ENCODE measurements around the gene PPIF.

PPIF gene

DNA sequence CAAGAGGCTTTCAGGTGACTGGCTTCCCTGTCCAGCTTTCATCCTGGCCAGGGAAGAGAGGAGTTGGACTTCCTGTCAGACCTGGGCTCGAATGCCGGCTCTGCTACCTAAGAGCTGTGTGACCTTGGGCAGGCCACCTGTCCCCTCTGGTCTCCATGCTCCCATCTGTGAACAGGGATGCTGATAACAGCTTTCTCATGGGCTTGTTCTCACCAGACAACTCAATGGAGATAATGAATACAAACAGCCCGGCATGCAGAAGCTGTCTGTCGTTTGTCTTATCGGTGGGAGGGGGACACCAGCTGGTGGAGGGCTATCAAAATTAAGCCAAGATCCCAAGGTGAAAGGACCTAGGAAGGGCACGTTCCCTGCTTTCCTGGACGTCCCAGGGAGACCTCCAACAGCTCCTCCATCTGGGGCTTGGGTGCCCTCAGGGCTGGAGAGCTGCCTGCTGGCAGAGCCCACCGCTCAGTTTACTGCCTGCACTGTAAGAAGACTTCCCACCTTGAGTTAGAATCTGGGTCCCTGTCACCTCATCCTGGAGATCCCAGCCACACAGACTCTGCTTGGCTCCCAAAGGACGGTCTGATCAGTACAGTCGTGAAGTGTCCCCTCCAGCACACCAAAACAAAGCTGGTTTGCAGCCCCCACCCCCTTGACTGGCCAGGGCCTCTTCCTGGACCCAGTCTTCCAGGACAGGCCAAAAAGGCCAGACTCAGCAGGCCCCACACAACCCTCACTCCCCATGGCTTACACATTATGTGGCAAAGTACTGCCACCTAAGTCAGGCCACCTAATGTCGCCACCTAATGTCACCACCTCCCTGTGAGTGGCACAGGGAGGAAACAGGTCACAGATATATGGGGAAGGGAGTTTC is 40.9 kb downstream of the PPIF start:
- no peak for FAIRE-seq

- FAIRE-seq: no peak
Observed at GRCh38 chr10:79390057-79390456, 42.8 kb downstream of the PPIF start.

DNA sequence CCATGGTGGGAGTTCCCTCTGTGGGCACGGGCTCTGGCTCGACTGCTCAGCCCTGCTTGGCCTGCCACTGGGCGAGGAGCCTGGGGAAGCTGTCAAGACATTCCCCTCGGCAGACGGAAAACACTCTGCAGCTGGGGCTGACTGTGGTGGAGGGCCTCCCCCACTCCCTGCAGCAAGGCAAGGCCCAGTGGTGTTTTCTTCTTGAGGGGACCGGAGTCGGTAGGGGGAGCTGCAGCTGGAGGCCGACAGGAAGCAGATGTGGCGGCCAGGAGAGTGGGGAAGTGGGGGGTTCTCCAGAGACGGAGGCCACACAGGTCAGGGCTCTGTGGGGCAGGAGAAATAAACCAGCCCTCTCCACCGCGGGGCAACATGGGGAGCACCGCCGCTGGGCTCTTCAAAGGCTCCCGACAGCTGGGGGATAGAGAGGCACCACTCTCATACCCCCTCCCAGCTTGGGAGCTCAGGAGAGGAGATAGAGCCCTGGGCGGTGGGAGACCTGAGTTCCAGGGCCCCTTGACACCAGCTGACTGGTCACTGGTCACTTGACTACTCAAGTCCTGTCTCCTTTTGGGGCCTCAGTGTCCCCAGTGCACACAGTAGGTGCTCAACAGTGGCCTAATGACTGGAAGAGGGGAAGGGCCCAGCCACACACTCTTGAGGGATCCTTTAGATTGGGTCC is 43.4 kb downstream of the PPIF start:
- no peak for FAIRE-seq

- FAIRE-seq: no peak
Observed at GRCh38 chr10:79391231-79392019, 44.2 kb downstream of the PPIF start.

DNA sequence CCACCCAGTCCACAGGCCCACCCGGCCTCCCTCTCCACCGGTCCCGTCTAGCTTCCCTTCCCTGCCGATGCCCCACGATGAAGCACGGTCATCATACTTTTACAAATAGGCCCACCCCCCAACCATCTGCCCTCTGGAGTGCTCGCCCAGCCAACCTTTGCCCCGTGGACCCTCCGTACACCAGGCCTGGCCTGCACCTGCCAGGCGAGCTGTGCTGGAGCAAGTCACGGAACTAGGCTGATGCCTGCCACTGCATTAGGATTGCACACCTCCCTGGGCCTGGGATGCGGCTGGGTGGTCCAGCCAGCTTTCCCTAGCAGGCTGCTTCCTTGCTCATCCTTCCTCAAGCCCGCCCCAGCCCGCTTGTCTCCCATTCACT is 44.7 kb downstream of the PPIF start:
- no peak for FAIRE-seq

DNA sequence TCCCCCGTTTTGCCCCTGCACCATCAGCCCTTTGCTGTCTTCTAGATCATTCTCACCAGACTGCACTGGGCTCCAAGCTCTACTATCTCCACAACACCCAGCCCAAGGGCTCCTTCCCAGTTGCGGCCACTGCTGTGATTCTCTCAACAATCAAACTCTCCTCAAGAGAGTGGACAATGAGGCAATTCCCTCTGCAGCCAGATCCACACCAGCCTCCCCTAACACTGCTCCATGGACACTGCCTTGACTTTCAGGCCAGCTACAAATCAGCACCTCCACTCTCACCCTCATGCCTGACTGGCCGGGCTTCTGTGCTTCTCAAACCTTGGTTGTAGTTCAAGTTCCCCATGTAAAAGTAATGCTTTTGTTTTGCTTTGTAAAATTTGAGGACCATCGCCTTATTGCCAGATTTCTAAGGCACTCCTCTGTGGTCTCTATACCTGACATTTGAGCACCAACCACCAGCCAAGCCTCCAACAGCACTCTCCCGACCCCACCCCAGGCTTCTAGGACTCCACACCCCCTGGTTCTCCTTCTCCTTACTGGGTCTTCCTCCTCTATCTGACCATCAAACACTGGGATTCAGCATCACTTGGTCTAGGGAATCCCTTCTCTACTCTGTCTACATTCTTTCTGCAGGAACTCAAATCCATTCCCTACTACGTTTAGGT is 45.4 kb downstream of the PPIF start:
- no peak for FAIRE-seq

- no peak for FAIRE-seq
Observed at GRCh38 chr10:79393221-79393923, 46.1 kb downstream of the PPIF start.

- FAIRE-seq: no peak
Observed at GRCh38 chr10:79393924-79394610, 46.8 kb downstream of the PPIF start.

GRCh38 chr10:79394664-79395063 is 47.4 kb downstream of the PPIF start:
- FAIRE-seq: no peak

DNA sequence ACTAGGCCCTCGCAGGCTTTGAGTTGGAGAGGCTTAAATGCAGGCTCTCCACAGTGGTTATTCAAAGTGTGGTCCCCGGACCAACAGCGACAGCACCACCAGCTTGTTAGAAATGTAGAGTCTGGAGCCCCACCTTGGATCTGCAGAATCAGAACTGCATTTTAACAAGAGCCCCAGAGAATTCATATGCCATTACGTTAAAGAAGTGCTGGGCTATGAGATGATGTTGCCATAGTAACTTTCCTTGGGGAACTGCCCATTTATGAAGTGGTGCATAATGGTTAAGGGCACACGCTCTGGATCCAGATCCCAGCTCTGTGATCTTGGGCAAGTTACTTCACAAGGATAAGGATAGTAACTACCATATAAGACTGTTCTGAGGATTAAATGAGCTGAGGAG is 49.3 kb downstream of the PPIF start:
- no peak for FAIRE-seq

DNA sequence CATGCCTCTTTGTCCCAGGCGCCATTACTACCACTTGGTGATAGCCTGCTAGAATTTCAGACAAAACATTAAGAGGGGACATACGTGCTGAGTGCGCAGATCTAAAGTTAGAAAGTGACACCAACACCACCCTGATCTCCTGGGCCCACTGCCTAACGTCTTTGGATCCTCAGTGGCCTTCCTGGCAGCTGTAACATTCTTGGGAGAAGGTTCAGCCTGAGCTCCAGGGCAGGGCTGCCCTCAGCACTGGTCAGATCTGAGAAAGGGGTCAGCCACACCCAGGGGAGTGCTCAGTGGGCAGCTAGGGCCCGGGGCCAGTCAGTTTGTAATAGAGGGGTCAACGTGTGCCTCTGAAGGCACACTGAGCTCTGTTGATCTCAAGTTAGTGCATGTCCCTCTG is 49.8 kb downstream of the PPIF start:
- FAIRE-seq: no peak

DNA sequence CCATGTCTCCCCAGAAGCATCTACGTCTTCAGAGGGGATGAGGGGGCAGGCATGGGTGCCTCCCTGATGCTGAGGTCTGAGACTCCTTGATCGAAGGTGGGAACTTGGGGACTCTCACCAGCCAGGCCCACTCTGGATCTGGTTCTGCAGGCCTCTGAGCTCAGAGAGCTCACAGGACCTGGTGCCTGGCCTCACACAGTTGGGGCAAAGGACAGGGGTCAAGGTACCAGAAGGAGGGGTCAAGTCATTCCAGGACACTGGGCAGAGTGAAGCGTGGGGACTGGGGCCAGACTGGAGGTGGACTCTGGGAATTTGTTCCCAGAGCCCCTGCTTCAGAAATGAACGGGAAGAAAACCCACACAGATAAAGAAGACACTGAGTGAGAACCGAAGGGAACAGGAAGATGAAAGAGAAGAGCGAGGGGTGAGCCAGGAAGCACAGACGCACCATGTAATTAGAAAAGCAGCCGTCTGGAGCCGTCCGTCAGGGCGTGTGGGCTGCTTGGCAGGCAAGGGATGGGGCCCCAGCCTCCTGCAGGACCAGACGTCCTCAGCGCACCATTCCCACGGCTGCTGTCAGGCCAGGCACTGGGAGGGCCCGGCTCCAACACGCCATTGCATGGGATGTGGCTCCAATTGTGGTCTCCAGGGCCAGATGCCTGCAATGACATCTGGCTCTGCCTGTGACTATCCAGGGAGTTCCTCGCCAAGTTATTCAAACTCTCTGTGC is 50.5 kb downstream of the PPIF start:
- no peak for FAIRE-seq

DNA sequence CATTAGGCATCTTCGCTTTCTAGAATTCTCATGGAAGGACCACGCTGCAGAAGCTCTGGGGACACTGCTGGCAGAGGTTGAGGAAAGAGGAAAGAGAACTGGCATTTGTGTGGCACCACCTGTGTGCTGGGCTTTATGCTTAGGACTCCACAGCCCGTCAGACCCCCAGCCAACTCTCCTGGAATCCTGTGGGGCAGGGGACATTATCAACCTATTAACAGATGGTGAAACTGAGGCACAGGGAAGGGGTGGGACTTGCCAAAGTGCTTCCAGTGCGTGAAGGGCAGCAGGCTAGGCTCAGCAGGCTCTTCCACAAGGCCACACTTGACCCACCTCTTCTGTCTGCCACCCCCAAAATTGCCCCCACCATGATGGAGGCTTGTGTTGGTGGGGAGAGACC is 51.4 kb downstream of the PPIF start:
- no peak for FAIRE-seq

GRCh38 chr10:79399223-79399831 is 52.1 kb downstream of the PPIF start:
- FAIRE-seq: no peak

GRCh38 chr10:79400146-79401004 is 53.1 kb downstream of the PPIF start:
- FAIRE-seq: no peak

DNA sequence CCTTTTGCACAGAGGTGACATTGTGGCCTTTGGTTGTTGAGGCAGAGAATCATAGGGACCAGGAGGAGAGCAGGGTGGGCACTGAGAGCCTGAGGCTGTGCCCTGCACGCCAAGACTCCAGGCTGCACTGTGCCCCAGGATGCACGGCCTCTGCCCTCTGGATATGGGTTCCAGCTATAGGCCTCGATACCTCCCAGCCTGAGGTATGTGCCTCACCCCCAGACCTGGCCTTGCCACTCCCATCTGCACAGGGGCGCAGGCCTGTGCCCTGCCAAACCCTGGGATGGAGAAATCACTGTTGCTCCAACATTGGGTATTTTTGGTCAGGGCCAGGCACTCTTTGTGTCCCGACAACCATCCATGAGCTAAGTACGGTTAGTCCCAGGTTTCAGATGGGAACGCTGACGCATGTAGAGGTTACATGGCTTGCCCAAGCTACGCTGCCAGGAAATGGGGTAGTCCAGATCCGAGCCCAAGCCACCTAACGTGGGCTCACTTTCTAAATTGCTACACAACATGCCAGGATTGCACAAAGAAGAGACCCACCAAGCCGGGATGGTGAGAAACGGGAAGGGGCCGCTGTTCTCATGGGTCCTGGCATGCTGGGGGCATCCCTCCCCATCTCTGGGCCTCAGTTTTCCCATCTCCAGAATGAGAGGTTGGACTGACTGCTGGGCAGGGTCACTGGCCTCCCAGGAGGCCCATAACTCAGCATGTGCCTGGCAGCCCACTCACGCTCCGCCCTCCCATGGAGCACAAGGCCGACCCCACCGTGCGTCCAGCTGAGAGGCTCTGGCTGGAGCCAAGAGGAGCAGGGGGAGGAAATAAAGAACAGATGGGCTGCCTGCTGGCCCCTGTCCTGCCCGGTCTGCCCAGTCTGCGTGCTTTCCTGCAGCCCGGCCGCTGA is 54.0 kb downstream of the PPIF start:
- FAIRE-seq: no peak

DNA sequence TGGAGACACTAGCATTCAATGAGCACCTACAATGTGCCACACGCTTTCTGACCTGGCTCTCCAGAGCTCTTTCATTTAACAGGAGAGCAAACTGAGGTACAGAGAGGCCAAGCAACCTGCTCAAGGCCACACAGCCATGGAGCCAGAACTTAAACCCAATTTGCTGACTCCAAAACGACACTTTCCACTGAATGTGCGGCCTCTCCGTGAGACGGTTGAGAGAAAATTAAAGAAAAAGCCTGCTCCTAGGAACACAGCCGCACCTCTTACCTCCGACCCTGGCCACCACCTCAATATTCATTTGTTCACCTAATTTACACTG is 55.3 kb downstream of the PPIF start:
- FAIRE-seq: no peak

- no peak for FAIRE-seq
Observed at GRCh38 chr10:79402951-79403350, 55.7 kb downstream of the PPIF start.

All from colon (tissue), 2 donors.